Kidney (tissue), 14 donors: ENCODE results near the gene F12. TPM values are rescaled to one million over a fixed set of nuclear protein-coding genes. Genes with fewer than 3 reads are reported as not detected.
A peak's percentile ranks its signal among the peaks of the same experiment; 100 is the strongest.

Experiments used
- DNase-seq, 5 donors: peaks; one replicate each; pipeline ENCODE4 v3.0.0-alpha.2; 2013 to 2020
- FAIRE-seq: peaks from 2 replicates; lab custom pipeline; 2012; peaks lifted over from hg19 to GRCh38; lab: Jason Lieb, UNC
- H3K27ac ChIP-seq, 2 donors: one replicate each; pipeline ENCODE4 v1.7.0; 2013; ENCODE audit warnings: low read depth in 2 of 2, low read length in 2 of 2, inconsistent platforms in 1 of 2
- H3K27me3 ChIP-seq: one replicate; pipeline ENCODE4 v1.7.1; 2013; ENCODE audit warnings: low read length, inconsistent platforms; ENCODE audit not compliant: control insufficient read depth, insufficient read depth
- H3K36me3 ChIP-seq, 3 donors: one replicate each; pipeline versions ENCODE4 v1.7.0 to v1.7.1; 2013; ENCODE audit warnings: low read length in 3 of 3, control low read depth in 1 of 3, inconsistent platforms in 1 of 3; ENCODE audit not compliant: insufficient read depth in 3 of 3, control insufficient read depth in 2 of 3
- H3K4me1 ChIP-seq, 3 donors: one replicate each; pipeline versions ENCODE4 v1.7.0 to v1.7.1; 2013; ENCODE audit warnings: low read length in 3 of 3, inconsistent platforms in 1 of 3, low read depth in 1 of 3; ENCODE audit not compliant: control insufficient read depth in 2 of 3, insufficient read depth in 2 of 3
- H3K4me3 ChIP-seq, 3 donors: one replicate each; pipeline versions ENCODE4 v1.7.0 to v1.8.1; 2013; ENCODE audit warnings: low read length in 3 of 3, control low read depth in 1 of 3, inconsistent platforms in 1 of 3
- H3K9ac ChIP-seq, 3 donors: one replicate each; pipeline versions ENCODE4 v1.7.0 to v1.7.1; 2013; ENCODE audit warnings: low read length in 3 of 3, control low read depth in 1 of 3, inconsistent platforms in 1 of 3
- H3K9me3 ChIP-seq, 3 donors: one replicate each; pipeline versions ENCODE4 v1.7.0 to v1.7.1; 2013; ENCODE audit warnings: low read length in 3 of 3, control low read depth in 1 of 3, inconsistent platforms in 1 of 3; ENCODE audit not compliant: control insufficient read depth in 2 of 3, insufficient read depth in 1 of 3
- intact Hi-C: fragments of 100-400 bp; cut with DNase I; formaldehyde crosslinking; loops from one replicate; pipeline ENCODE4 v1.11.1; 2022
- polyA plus RNA-seq: library from polyadenylated mRNA; stranded (reverse); fragments of 350-450 nt; fragmentation: Illumina TruSeq; extraction: RNeasy Lipid Tissue Mini Kit (QIAGEN cat#74804); gene quantifications from one replicate; pipeline ENCODE4 v1.2.3, GENCODE V29; 2014; ENCODE audit warnings: low read depth, low replicate concordance; ENCODE audit not compliant: insufficient read depth
- total RNA-seq: library from RNA; stranded (reverse); fragmentation: NEBNext Ultra II Directional; extraction: Animal tissue kit (Norgen Biotek cat#: 25700); gene quantifications from one replicate; pipeline ENCODE4 v1.2.1, GENCODE V29; 2021
- TF ChIP-seq, protein P1 (sequence below): IDR thresholded peaks from 3 replicates; pipeline ENCODE4 v1.5.1; 2012; ENCODE audit warnings: mild to moderate bottlenecking, moderate library complexity, borderline replicate concordance; ENCODE audit not compliant: insufficient read depth; ENCODE audit errors: extremely low read depth
- donor health status: control.
- donor health status: control.
- donor health status: control.
- donor health status: control.
- donor health status: control.
- donor health status: DM: yes; HTN: yes; CAD: no.
- donor health status: Normal renal cell carcinoma (clear cell type).

Gene F12
- total and polyA plus RNA-seq, 2 donors from 2014 or later, result 3.1 to 4.2 TPM

DNA sequence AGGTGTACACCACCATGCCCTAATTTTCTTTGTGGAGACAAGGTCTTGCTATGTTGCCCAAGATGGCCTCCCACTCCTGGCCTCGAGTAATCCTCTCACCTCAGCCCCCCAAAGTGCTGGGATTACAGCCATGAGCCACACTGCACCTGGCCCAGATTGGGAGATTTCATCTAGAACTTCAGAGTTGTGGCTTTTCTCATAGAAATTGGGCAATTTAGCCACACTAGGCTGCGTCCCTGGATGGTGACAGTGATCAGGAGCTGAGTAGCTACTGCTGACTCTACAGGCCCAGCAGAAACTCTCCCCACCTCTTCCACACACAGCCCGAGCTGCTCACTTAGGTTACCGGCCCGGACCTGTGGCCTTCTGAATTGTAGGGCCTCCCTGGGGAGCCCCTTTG, 16.6 kb downstream of the F12 start:
- Histone ChIP-seq H3K4me3 (no peak overlapping the region), H3K27me3 (peaks cover 2% of the 10 kb centered on the region), H3K9me3 (no peaks in the 10 kb centered on the region), H3K9ac (no peak overlapping the region), H3K4me1 (peaks cover 0 to 17% (median 0%) of the 10 kb centered on the region in 3 donors), H3K36me3 (peaks cover 0 to 4% (median 0%) of the 10 kb centered on the region in 3 donors), H3K27ac (no peak overlapping the region)
- FAIRE-seq (no peak), DNase-seq (no peak)
- intact Hi-C loops, result no loop called here
- TF ChIP-seq, protein P1, sequence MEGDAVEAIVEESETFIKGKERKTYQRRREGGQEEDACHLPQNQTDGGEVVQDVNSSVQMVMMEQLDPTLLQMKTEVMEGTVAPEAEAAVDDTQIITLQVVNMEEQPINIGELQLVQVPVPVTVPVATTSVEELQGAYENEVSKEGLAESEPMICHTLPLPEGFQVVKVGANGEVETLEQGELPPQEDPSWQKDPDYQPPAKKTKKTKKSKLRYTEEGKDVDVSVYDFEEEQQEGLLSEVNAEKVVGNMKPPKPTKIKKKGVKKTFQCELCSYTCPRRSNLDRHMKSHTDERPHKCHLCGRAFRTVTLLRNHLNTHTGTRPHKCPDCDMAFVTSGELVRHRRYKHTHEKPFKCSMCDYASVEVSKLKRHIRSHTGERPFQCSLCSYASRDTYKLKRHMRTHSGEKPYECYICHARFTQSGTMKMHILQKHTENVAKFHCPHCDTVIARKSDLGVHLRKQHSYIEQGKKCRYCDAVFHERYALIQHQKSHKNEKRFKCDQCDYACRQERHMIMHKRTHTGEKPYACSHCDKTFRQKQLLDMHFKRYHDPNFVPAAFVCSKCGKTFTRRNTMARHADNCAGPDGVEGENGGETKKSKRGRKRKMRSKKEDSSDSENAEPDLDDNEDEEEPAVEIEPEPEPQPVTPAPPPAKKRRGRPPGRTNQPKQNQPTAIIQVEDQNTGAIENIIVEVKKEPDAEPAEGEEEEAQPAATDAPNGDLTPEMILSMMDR, result no peak

DNA sequence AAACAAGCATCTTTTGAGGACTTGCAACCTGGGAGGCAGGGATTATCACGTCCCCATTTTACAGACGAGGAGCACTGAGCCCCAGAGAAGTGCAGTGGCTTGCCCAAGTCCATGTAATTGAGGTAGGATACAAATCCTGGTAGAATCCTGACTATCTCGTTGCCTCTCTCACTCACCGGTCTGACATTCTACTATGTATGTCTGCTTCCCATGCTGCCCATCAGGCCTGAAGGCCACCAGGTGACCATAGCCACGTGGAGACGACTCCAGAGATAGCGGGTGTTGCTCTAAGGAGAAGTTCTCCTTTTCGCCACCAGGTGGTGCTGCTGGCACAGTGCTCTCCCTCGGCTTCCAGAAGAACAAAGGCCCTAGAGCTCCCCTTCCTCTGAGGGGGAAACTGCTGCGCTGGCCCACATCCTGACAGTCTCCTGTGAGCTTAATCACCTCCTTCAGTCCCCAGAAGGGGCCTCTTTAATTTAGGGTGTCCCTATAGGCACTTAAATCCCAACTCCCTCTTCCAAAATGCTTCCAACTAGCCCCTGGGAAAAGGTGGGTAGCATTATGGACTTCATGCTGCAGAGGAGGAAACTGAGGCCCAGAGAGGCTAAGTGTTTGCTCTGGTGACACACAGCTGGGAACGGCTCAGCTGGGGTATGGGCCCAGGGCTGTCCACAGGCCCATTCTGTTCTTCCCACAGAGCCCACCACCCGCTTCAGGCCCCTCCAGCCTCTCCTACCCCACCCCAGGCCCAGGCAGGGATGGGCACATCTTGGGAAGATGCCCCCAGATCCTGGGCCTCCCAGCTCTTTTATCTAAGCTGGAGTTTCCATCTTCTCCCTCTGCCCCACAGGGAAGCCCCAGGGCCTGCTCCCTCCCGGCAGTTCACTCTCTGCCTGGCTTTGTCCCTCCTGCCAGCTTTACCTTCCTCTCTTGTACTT, 18.7 kb downstream of the F12 start:
- H3K9me3 ChIP-seq, result no peaks in the 10 kb centered on the region
- H3K36me3 ChIP-seq, result peaks cover 0 to 4% (median 2%) of the 10 kb centered on the region in 3 donors
- no peak overlapping the region for H3K27ac ChIP-seq
- FAIRE-seq, result no peak
- TF ChIP-seq, protein P1, result peak; percentile 96
- intact Hi-C loops, result no loop called here
- DNase-seq, result peak; percentile 81 to 95 (median 94)
- H3K9ac ChIP-seq, result peak overlapping the region in 1 of 3 donors; percentile 16
- H3K27me3 ChIP-seq, result no peaks in the 10 kb centered on the region
- H3K4me1 ChIP-seq, result peaks cover 0 to 18% (median 0%) of the 10 kb centered on the region in 3 donors
- H3K4me3 ChIP-seq, result peak overlapping the region in 2 of 3 donors; percentile 21 to 42

DNA sequence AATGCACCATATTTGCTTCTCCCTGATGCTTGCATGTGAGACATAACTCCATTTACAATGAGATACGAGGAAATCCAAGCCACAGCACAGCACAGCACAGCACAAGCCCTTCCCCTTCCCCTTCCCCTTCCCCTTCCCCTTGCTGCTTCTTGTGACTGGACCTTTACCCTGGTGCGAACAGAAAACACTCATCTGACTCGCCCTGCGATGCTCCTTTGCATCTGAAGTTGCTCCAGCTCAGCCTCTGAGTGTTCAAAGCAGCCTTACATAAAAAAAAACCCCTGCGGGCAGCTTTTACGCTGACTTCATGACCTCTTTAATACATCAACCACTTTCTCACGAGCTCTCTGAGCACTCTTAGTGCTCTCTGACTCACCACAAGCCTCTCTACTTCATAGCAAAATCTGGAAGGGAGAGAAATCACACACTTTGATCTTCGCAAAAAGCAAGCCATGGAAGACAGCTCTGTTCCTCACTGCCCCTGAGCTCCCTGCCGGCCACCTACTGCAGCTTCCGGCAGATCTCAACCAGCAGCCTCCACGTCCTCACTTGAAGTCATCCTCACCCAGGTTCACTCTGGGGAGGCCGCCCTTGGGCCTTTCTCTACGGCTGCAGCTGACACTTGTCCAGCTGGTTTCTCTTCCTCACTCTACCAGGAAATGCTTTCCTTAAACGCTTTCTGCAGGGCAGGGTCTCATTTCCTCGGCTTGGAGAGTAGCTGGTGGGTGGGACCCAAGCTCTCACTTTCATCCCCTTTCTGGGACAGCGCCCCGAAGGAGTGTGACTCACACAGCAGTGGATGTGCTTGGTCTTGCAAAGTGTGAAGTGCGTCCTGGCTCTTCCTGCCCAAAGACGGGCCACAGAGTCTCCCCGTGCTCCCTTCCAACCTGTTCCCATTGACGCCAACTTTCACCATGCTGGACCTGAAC, 19.9 kb downstream of the F12 start:
- no peaks in the 10 kb centered on the region for H3K27me3 ChIP-seq
- H3K9ac ChIP-seq, result no peak overlapping the region
- intact Hi-C loops, result no loop called here
- TF ChIP-seq, protein P1, result no peak
- peaks cover 0 to 18% (median 0%) of the 10 kb centered on the region in 3 donors for H3K4me1 ChIP-seq
- DNase-seq, result peak in 1 of 5 donors; percentile 51
- no peak for FAIRE-seq
- H3K27ac ChIP-seq, result peak overlapping the region in 1 of 2 donors; percentile 7
- H3K4me3 ChIP-seq, result peak overlapping the region in 2 of 3 donors; percentile 4 to 42
- peaks cover 0 to 4% (median 2%) of the 10 kb centered on the region in 3 donors for H3K36me3 ChIP-seq
- H3K9me3 ChIP-seq, result no peaks in the 10 kb centered on the region
